SK-N-SH (cell line): ENCODE measurements around the gene TNFRSF19. TPM values are rescaled to one million over a fixed set of nuclear protein-coding genes. Genes with fewer than 3 reads are reported as not detected.

Experiments
- CTCF ChIA-PET: fragments of 300-600, 350-600 bp; formaldehyde crosslinking; extraction: SDS; loops from one replicate; lab custom pipeline; 2021; lab: Yijun Ruan, JAX
- POLR2A ChIA-PET: fragments of 350-600 bp; sonication (Branson Sonifier 250); formaldehyde crosslinking; extraction: SDS; loops from one replicate; lab custom pipeline; 2020; ENCODE audit warnings: antibody characterized with exemption, inconsistent platforms; lab: Yijun Ruan, JAX
- DNase-seq: peaks from one replicate; pipeline ENCODE4 v3.0.0; 2012
- H2AFZ ChIP-seq: fragments of 200-600 bp; sonication (generic); 2 replicates; pipeline ENCODE4 v1.8.1; 2016; ENCODE audit warnings: antibody characterized with exemption, mild to moderate bottlenecking, low read depth
- H3F3A ChIP-seq: fragments of 200-600 bp; sonication (generic); replicated peaks from 2 replicates; pipeline ENCODE3; 2016; ENCODE audit warnings: antibody characterized with exemption, mild to moderate bottlenecking; ENCODE audit not compliant: insufficient read depth
- H3K27ac ChIP-seq, 2 experiments: fragments of 200-500 bp in 1 of 2; fragments of 200-600 bp in 1 of 2; sonication (Bioruptor generic) in 1 of 2; sonication (generic), shearing (Covaris generic) in 1 of 2; 2 replicates each; pipeline versions ENCODE4 v1.5.1 to v1.6.1; 2014 to 2016; ENCODE audit warnings: low read depth in 2 of 2, inconsistent platforms in 1 of 2, low read length in 1 of 2, mild to moderate bottlenecking in 1 of 2, mixed read lengths in 1 of 2
- H3K27me3 ChIP-seq: fragments of 200-600 bp; sonication (generic), shearing (Covaris generic); 2 replicates; pipeline ENCODE4 v1.6.1; 2016; ENCODE audit warnings: mixed run types; ENCODE audit not compliant: insufficient read depth
- H3K36me3 ChIP-seq, 2 experiments: fragments of 200-500 bp in 1 of 2; fragments of 200-600 bp in 1 of 2; sonication (Bioruptor generic) in 1 of 2; sonication (generic) in 1 of 2; replicated peaks in 1 of 2; 2 replicates each; pipeline versions ENCODE3 to v1.5.1; 2014 to 2016; ENCODE audit warnings: low read length in 1 of 2, mild to moderate bottlenecking in 1 of 2; ENCODE audit not compliant: insufficient read depth in 2 of 2, control insufficient read depth in 1 of 2
- H3K4me1 ChIP-seq, 2 experiments: fragments of 200-500 bp in 1 of 2; fragments of 200-600 bp in 1 of 2; sonication (Bioruptor generic) in 1 of 2; sonication (generic), shearing (Covaris generic) in 1 of 2; 2 replicates each; pipeline versions ENCODE4 v1.5.1 to v1.6.1; 2014 to 2016; ENCODE audit warnings: low read depth in 1 of 2, low read length in 1 of 2, mixed run types in 1 of 2; ENCODE audit not compliant: insufficient read depth in 2 of 2, control insufficient read depth in 1 of 2
- H3K4me2 ChIP-seq: fragments of 200-600 bp; sonication (generic), shearing (Covaris generic); 2 replicates; pipeline ENCODE4 v1.6.1; 2017; ENCODE audit warnings: mixed run types
- H3K4me3 ChIP-seq, 2 experiments: fragments of 200-500 bp in 1 of 2; fragments of 200-600 bp in 1 of 2; sonication (Bioruptor generic) in 1 of 2; sonication (generic), shearing (Covaris generic) in 1 of 2; 2 replicates each; pipeline versions ENCODE4 v1.5.1 to v1.8.1; 2014 to 2016; ENCODE audit warnings: low read depth in 2 of 2, inconsistent platforms in 1 of 2, low read length in 1 of 2, mild to moderate bottlenecking in 1 of 2, mixed read lengths in 1 of 2, moderate library complexity in 1 of 2
- H3K79me2 ChIP-seq: fragments of 200-600 bp; sonication (generic); 2 replicates; pipeline ENCODE4 v1.8.1; 2017; ENCODE audit warnings: mild to moderate bottlenecking; ENCODE audit not compliant: insufficient read depth
- H3K9ac ChIP-seq: fragments of 200-600 bp; sonication (generic); 2 replicates; pipeline ENCODE4 v1.6.1; 2017; ENCODE audit warnings: mixed run types
- H3K9me2 ChIP-seq: fragments of 200-600 bp; sonication (generic); 2 replicates; pipeline ENCODE4 v1.6.1; 2017; ENCODE audit warnings: mixed run types
- H3K9me3 ChIP-seq: fragments of 200-600 bp; sonication (generic); 2 replicates; pipeline ENCODE4 v1.6.1; 2017; ENCODE audit warnings: mixed run types, mild to moderate bottlenecking, moderate library complexity
- H4K20me1 ChIP-seq: fragments of 200-600 bp; sonication (generic); 2 replicates; pipeline ENCODE4 v1.6.1; 2017; ENCODE audit warnings: mild to moderate bottlenecking, mixed run types; ENCODE audit not compliant: insufficient read depth
- FOXJ3 ChIP-seq: sonication (generic); formaldehyde crosslinking; IDR thresholded peaks from 2 replicates; pipeline ENCODE4 v1.5.1; 2020; ENCODE audit warnings: mild to moderate bottlenecking, missing genetic modification reagents
- FOXM1 ChIP-seq: IDR thresholded peaks from 2 replicates; pipeline ENCODE4 v1.4.0; 2012; ENCODE audit warnings: low read depth, mild to moderate bottlenecking
- MAX ChIP-seq: IDR thresholded peaks from 2 replicates; pipeline ENCODE4 v1.4.0; 2012; ENCODE audit warnings: low read depth
- PBX3 ChIP-seq: IDR thresholded peaks from 2 replicates; pipeline ENCODE4; 2012
- RAD21 ChIP-seq: IDR thresholded peaks from 2 replicates; pipeline ENCODE4 v1.6.1; 2012; ENCODE audit warnings: mild to moderate bottlenecking, low read length
- REST ChIP-seq: IDR thresholded peaks from 2 replicates; pipeline ENCODE4 v1.6.1; 2012; ENCODE audit warnings: mild to moderate bottlenecking, low read depth, low read length, moderate library complexity
- SIN3A ChIP-seq: IDR thresholded peaks from 2 replicates; pipeline ENCODE4 v1.6.1; 2012; ENCODE audit warnings: low read depth, mild to moderate bottlenecking, low read length, moderate library complexity, borderline replicate concordance
- TEAD4 ChIP-seq: IDR thresholded peaks from 2 replicates; pipeline ENCODE4 v1.4.0; 2012; ENCODE audit warnings: mild to moderate bottlenecking, borderline replicate concordance; ENCODE audit not compliant: insufficient read depth
- USF2 ChIP-seq: fragments of 150-350 bp; IDR thresholded peaks from 2 replicates; pipeline ENCODE4 v1.6.1; 2017; ENCODE audit warnings: antibody characterized with exemption, low read length, low read depth, borderline replicate concordance
- YY1 ChIP-seq: IDR thresholded peaks from 2 replicates; pipeline ENCODE4 v1.4.0; 2012; ENCODE audit warnings: low read depth, mild to moderate bottlenecking
- ZBTB33 ChIP-seq: IDR thresholded peaks from 2 replicates; pipeline ENCODE4 v1.4.0; 2012; ENCODE audit warnings: low read depth, borderline replicate concordance
- WGBS: methylation state at CpG from one replicate; pipeline ENCODE4 v1.1.6; 2017; ENCODE audit warnings: low lambda C conversion rate; 5-methylcytosine and 5-hydroxymethylcytosine counted together
- polyA plus RNA-seq, 3 experiments: library from polyadenylated mRNA; depleted of rRNA; stranded (reverse); fragments of >200 nt; gene quantifications; 2 replicates each; pipeline ENCODE4 v1.2.3, GENCODE V29; 2012

TNFRSF19 gene
- polyA plus RNA-seq, 1 of the 3 experiments (the other 2 are of a cell fraction) = 4.6 TPM

GRCh38 chr13:23600100-23600499 is 29.9 kb downstream of the TNFRSF19 start:
- TF ChIP-seq REST = no peak
- no peak for TF ChIP-seq YY1
- no peak for TF ChIP-seq FOXJ3
- TF ChIP-seq ZBTB33 = no peak
- no peak for TF ChIP-seq SIN3A
- TF ChIP-seq FOXM1 = no peak
- no peak for TF ChIP-seq MAX
- no peak for TF ChIP-seq RAD21
- no peak for TF ChIP-seq TEAD4
- no peak for TF ChIP-seq USF2
- no peak for TF ChIP-seq PBX3
- Histone ChIP-seq H3K36me3 (peaks cover 0 to 23% of the 10 kb centered on the region in 2 experiments), H3K9ac (no peak overlapping the region), H2AFZ (no peak overlapping the region), H3K27me3 (no peaks in the 10 kb centered on the region), H3K4me2 (no peak overlapping the region), H3K27ac (no peak overlapping the region), H3K4me1 (no peaks in the 10 kb centered on the region), H3K9me2 (no peaks in the 10 kb centered on the region), H4K20me1 (no peaks in the 10 kb centered on the region), H3K4me3 (no peak overlapping the region), H3F3A (no peaks in the 10 kb centered on the region), H3K79me2 (no peaks in the 10 kb centered on the region), H3K9me3 (no peaks in the 10 kb centered on the region)
- WGBS = 91% methylated on average over 3 of the region's 3 CpGs
- no peak for DNase-seq
- POLR2A ChIA-PET = no interaction called here
- CTCF ChIA-PET = interaction anchor here (0.9 kb wide), 1 partner anchor 21 kb away, joined by 4 read pairs; no protein-coding TSS in a partner anchor
